ENCODE data around the gene RASGRF1. TPM values are rescaled to one million over a fixed set of nuclear protein-coding genes. Genes with fewer than 3 reads are reported as not detected.

The RASGRF1 gene
- total RNA-seq, 2 experiments from 2014 or later, result 3.0 to 4.5 TPM

GRCh38 chr15:78993257-78993930, 97.2 kb downstream of the RASGRF1 start:
- H3K4me3 ChIP-seq (ENCODE audit: low read depth, low read length, poor library complexity, severe bottlenecking), result no peak overlapping the region
- no peaks in the 10 kb centered on the region for H4K20me1 ChIP-seq (ENCODE audit: insufficient read depth, low read length)
- no peak overlapping the region for H2AFZ ChIP-seq (ENCODE audit: low read length)
- no peak for DNase-seq (ENCODE audit: low spot score)
- CTCF ChIA-PET (ENCODE audit: unreplicated experiment), result no interaction called here
- peaks cover 9% of the 10 kb centered on the region for H3K4me1 ChIP-seq (ENCODE audit: insufficient read depth, low read length, poor library complexity, severe bottlenecking)
- no peaks in the 10 kb centered on the region for H3K9me2 ChIP-seq (ENCODE audit: insufficient read depth, low read length)
- BruUV-seq (replicated peaks), result no TSS peak
- no peak overlapping the region for H3K27ac ChIP-seq (ENCODE audit: low read depth, low read length, poor library complexity, severe bottlenecking)
- POLR2A ChIA-PET, result interaction anchor here (0.6 kb wide), 1 partner anchor 11 kb away, joined by 3 read pairs; no protein-coding TSS in a partner anchor
- no peak overlapping the region for H3K4me2 ChIP-seq (ENCODE audit: low read length)
- H3K36me3 ChIP-seq (ENCODE audit: insufficient read depth, low read length), result no peaks in the 10 kb centered on the region
- TF ChIP-seq EZH2phosphoT487 (IDR thresholded peaks at IDR 0.05; ENCODE audit: borderline replicate concordance, low read depth, low read length) (no peak), CTCF (conservative IDR thresholded peaks at IDR 0.05; ENCODE audit: low read length) (no peak)
- no peaks in the 10 kb centered on the region for H3K79me2 ChIP-seq (ENCODE audit: insufficient read depth, low read depth, low read length)
- H3K9me3 ChIP-seq (ENCODE audit: low read length), result no peaks in the 10 kb centered on the region
- intact Hi-C loops (cut with micrococcal nuclease; ENCODE audit: unreplicated experiment), result no loop called here

GRCh38 chr15:78992416-78993256, 97.9 kb downstream of the RASGRF1 start:
- H3K27ac ChIP-seq (ENCODE audit: low read depth, low read length, poor library complexity, severe bottlenecking), result no peak overlapping the region
- H2AFZ ChIP-seq (ENCODE audit: low read length), result no peak overlapping the region
- H3K4me3 ChIP-seq (ENCODE audit: low read depth, low read length, poor library complexity, severe bottlenecking), result no peak overlapping the region
- ChIA-PET CTCF (ENCODE audit: unreplicated experiment) (no interaction called here), POLR2A (interaction anchor here (0.6 kb wide), 1 partner anchor 11 kb away, joined by 3 read pairs; no protein-coding TSS in a partner anchor)
- TF ChIP-seq EZH2phosphoT487 (IDR thresholded peaks at IDR 0.05; ENCODE audit: borderline replicate concordance, low read depth, low read length) (no peak), CTCF (conservative IDR thresholded peaks at IDR 0.05; ENCODE audit: low read length) (no peak)
- peaks cover 9% of the 10 kb centered on the region for H3K4me1 ChIP-seq (ENCODE audit: insufficient read depth, low read length, poor library complexity, severe bottlenecking)
- no peaks in the 10 kb centered on the region for H4K20me1 ChIP-seq (ENCODE audit: insufficient read depth, low read length)
- no peak overlapping the region for H3K4me2 ChIP-seq (ENCODE audit: low read length)
- H3K9me3 ChIP-seq (ENCODE audit: low read length), result no peaks in the 10 kb centered on the region
- H3K79me2 ChIP-seq (ENCODE audit: insufficient read depth, low read depth, low read length), result no peaks in the 10 kb centered on the region
- H3K9me2 ChIP-seq (ENCODE audit: insufficient read depth, low read length), result no peaks in the 10 kb centered on the region
- intact Hi-C loops (cut with micrococcal nuclease; ENCODE audit: unreplicated experiment), result no loop called here
- BruUV-seq (replicated peaks), result no TSS peak
- DNase-seq (ENCODE audit: low spot score), result peak; percentile 24
- H3K36me3 ChIP-seq (ENCODE audit: insufficient read depth, low read length), result no peaks in the 10 kb centered on the region

- no peak for DNase-seq (ENCODE audit: low spot score)
- intact Hi-C loops (cut with micrococcal nuclease; ENCODE audit: unreplicated experiment), result no loop called here
- H4K20me1 ChIP-seq (ENCODE audit: insufficient read depth, low read length), result no peaks in the 10 kb centered on the region
- BruUV-seq (replicated peaks), result no TSS peak
- no peak overlapping the region for H3K4me3 ChIP-seq (ENCODE audit: low read depth, low read length, poor library complexity, severe bottlenecking)
- peaks cover 9% of the 10 kb centered on the region for H3K4me1 ChIP-seq (ENCODE audit: insufficient read depth, low read length, poor library complexity, severe bottlenecking)
- POLR2A ChIA-PET, result no interaction called here
- TF ChIP-seq EZH2phosphoT487 (IDR thresholded peaks at IDR 0.05; ENCODE audit: borderline replicate concordance, low read depth, low read length) (no peak), CTCF (conservative IDR thresholded peaks at IDR 0.05; ENCODE audit: low read length) (no peak)
- H3K79me2 ChIP-seq (ENCODE audit: insufficient read depth, low read depth, low read length), result no peaks in the 10 kb centered on the region
- CTCF ChIA-PET (ENCODE audit: unreplicated experiment), result no interaction called here
- H3K4me2 ChIP-seq (ENCODE audit: low read length), result no peak overlapping the region
- H3K9me3 ChIP-seq (ENCODE audit: low read length), result no peaks in the 10 kb centered on the region
- H3K36me3 ChIP-seq (ENCODE audit: insufficient read depth, low read length), result no peaks in the 10 kb centered on the region
- no peaks in the 10 kb centered on the region for H3K9me2 ChIP-seq (ENCODE audit: insufficient read depth, low read length)
- no peak overlapping the region for H2AFZ ChIP-seq (ENCODE audit: low read length)
- no peak overlapping the region for H3K27ac ChIP-seq (ENCODE audit: low read depth, low read length, poor library complexity, severe bottlenecking)
These were observed 98.7 kb downstream of the RASGRF1 start for GRCh38 chr15:78991879-78992278.

All from OCI-LY7 (cell line).